Mammary epithelial cell (primary cell): ENCODE results near the gene SHISA9.

Experiments used
- EZH2 ChIP-seq: IDR thresholded peaks from 2 replicates; pipeline ENCODE4 v1.6.1; 2012; ENCODE audit warnings: low read length, inconsistent platforms, borderline replicate concordance
- TF ChIP-seq, protein P1 (sequence below), 2 donors: IDR thresholded peaks in 1 of 2; conservative IDR thresholded peaks in 1 of 2; 2 replicates each; pipeline ENCODE4 v1.5.1; 2011 to 2012; ENCODE audit warnings: inconsistent platforms in 2 of 2, low read length in 2 of 2, mild to moderate bottlenecking in 2 of 2, control low read depth in 1 of 2, low read depth in 1 of 2; ENCODE audit not compliant: insufficient read depth in 1 of 2; ENCODE audit errors: extremely low read depth in 1 of 2

- TF ChIP-seq, protein P1, sequence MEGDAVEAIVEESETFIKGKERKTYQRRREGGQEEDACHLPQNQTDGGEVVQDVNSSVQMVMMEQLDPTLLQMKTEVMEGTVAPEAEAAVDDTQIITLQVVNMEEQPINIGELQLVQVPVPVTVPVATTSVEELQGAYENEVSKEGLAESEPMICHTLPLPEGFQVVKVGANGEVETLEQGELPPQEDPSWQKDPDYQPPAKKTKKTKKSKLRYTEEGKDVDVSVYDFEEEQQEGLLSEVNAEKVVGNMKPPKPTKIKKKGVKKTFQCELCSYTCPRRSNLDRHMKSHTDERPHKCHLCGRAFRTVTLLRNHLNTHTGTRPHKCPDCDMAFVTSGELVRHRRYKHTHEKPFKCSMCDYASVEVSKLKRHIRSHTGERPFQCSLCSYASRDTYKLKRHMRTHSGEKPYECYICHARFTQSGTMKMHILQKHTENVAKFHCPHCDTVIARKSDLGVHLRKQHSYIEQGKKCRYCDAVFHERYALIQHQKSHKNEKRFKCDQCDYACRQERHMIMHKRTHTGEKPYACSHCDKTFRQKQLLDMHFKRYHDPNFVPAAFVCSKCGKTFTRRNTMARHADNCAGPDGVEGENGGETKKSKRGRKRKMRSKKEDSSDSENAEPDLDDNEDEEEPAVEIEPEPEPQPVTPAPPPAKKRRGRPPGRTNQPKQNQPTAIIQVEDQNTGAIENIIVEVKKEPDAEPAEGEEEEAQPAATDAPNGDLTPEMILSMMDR (conservative IDR thresholded peaks at IDR 0.05 in 1 of 2, IDR thresholded peaks at IDR 0.05 in 1 of 2; ENCODE audit: extremely low read depth in 1 of 2, insufficient read depth in 1 of 2, low read depth in 1 of 2, low read length in 2 of 2) = no peak
- no peak for TF ChIP-seq EZH2
Observed at GRCh38 chr16:12965274-12965804, 63.9 kb downstream of the SHISA9 start.
